GM12801 (cell line): ENCODE data around the gene RIMS4.

Source experiments
- TF ChIP-seq, protein P1 (sequence below): IDR thresholded peaks from one replicate; pipeline ENCODE4 v1.5.1; 2011; ENCODE audit warnings: control low read depth; ENCODE audit not compliant: insufficient read length; ENCODE audit errors: extremely low read depth

Gene RIMS4

DNA sequence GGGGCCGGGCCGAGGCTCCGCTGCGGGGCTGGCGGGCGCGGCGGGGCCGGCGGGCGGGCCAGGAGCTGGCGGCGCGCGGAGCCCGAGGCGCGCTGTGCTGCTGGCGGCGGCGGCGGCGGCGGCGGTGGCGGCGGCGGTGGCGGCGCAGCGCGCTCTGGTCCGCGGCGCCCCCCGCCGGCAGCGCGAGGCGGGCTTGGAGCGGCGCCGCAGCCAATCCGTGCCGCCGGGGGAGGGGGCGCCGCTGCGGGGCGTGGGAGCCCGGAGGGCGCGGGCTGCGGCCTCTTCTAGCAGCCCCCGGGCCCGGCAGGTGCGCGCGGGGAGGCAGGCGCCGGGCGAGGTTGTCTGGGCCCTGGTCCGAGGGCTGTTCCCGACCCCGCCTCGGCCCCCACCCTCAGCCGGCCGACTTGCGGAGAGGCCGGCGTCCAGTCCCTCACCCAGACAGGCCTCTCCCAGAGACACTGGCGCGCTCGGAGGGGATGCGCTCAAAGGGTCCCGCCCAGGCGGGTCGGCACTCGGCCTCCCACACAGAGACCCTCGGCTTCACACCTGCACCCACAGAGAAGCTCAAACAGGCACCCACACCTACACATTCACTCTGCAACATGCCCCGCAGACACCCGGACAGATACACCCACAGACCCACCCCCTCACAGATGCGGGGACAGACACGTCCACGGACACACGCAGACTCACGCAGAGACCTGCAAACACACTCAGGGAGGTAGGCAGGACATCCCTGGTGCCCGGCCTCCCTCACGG lies at the start of gene RIMS4:
Gene RIMS4 (minus strand): TSS at position 156 of the 759 bp plus-strand sequence. CDS start 275 bp downstream, outside the sequence.
- TF ChIP-seq, protein P1, sequence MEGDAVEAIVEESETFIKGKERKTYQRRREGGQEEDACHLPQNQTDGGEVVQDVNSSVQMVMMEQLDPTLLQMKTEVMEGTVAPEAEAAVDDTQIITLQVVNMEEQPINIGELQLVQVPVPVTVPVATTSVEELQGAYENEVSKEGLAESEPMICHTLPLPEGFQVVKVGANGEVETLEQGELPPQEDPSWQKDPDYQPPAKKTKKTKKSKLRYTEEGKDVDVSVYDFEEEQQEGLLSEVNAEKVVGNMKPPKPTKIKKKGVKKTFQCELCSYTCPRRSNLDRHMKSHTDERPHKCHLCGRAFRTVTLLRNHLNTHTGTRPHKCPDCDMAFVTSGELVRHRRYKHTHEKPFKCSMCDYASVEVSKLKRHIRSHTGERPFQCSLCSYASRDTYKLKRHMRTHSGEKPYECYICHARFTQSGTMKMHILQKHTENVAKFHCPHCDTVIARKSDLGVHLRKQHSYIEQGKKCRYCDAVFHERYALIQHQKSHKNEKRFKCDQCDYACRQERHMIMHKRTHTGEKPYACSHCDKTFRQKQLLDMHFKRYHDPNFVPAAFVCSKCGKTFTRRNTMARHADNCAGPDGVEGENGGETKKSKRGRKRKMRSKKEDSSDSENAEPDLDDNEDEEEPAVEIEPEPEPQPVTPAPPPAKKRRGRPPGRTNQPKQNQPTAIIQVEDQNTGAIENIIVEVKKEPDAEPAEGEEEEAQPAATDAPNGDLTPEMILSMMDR, result no peak

DNA sequence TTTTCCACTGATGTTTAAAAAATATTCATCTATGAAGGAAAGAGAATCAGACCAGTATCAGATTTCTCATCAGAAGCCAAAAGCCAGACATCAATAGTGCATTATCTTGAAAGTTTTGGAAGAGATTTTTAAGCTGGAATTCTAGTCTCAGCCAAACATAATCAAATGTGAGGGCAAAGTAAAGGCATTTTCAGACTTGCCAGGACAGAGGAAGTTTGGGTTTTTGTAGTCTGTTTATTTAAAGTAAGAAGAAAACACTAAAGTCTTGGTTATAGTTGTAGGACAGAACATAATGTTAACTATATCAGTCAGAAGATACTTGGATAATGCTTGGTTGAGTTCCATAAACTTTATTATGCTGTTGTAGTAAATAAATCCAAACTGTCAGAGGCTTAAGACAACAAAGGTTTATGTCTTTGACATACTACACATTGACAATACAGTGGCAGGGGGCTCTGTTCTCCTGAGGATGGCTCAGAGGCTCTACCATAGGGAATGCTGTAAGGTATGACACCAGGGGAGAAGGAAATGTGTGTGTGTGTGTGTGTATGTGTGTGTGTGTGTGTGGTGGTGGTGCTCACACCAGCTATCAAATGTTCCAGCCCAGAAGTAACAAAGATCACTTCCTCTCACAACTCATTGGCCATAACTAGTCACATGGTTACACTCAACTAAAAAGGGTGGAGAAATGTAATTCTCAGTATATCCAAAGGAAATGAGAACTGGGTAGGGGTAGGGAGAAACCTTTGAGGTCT lies 48.4 kb upstream of the RIMS4 start:
- TF ChIP-seq, protein P1, result no peak

DNA sequence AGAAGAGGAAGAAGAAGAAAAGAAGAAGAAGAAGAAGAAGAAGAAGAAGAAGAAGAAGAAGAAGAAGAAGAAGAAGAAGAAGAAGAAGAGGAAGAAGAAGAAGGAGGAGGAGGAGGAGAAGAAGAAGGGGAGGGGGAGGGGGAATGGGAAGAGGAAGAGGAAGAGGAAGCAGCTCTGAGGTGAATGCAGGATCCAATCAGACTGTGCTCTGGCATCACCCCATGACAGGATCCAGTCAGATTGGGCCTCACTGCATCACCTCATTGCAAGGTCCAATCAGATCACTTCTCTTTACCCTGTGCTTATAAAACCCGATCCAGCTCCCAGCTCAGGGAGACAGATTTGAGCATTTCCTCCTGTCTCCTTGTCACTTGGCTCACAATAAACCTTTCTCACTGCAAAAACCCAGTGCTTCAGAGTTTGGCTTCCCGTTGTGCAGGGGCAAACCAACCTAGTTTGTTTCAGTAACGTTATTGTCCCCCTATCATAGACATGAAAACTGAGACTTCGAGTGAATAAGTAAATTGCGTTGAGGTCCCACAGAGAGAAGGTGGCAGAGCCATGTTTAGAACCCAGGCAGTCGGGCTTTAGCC lies 46.6 kb upstream of the RIMS4 start:
- TF ChIP-seq, protein P1, result no peak

DNA sequence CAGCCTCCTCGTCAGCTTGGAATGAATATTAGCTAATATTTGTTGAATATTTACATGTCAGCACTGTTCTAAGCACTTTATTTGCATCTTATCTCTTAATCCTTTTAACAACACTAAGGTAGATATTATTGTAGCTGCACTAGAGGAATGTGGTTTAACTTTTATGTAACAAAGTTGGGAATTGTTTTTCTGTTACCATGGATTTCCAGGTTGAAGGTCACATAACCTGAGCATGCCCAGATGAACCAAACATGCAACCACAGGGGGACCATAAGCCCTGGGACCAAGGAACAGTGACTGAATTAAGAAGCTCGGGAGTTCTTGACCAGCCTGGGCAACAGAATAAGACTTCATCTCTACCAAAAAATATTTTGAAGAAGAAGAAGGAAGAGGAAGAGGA lies 46.1 kb upstream of the RIMS4 start:
- TF ChIP-seq, protein P1, result no peak

DNA sequence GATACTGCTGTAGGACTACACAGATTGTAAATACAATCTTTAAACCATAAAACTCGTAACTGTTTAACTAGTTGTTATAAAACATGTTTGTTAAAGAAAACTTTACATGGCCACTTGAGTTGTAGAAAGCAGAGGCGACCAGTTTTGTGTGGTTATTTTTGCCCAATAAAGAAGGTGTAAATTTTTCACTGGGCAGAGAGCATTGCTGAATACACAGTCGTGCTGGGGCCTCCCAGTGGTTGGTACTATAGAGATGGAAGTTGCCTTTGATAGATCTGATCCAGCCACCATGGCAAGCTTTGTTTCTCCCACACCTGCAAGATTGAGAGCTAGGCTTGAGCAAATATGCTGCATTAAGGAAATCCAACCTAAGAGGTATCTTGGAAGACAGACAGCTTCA lies 41.2 kb upstream of the RIMS4 start:
- TF ChIP-seq, protein P1, result no peak

DNA sequence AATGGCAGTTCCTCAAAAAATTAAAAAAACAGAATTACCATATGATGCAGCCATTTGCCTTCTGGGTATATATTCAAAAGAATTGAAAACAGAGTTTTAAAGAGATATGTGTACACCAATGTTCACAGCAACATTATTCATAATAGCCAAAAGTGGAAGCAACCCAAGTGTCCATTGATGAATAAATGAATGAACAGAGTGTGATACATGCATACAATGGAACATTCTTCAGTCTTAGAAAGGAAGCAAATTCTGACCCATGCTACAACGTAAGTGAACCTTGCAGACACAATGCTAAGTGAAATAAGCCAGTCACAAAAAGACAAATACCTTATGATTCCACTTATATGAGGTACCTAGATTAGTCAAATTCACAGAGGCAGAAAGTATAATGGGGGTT lies 40.5 kb upstream of the RIMS4 start:
- TF ChIP-seq, protein P1, result no peak

DNA sequence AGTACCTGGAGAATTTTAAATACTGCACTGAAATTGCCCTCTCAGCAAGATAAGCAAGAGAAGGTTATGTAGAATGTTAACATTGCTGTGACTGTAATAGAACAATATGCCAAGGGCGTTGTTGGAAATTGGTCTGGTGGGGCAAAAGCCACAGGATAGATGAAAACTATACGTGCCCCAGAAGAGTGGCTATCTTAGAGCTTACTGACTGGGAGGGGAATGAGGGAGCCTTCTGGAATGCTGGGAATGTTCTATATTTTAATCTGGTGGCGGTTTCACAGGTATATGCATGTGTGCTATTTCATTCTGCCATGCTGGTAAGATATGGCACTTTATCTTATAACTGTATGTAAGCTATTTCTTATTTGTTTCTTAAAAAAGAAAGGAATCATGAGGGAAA lies 39.9 kb upstream of the RIMS4 start:
- TF ChIP-seq, protein P1, result no peak
